ENCODE results near the gene SRD5A3. TPM values are rescaled to one million over a fixed set of nuclear protein-coding genes. Genes with fewer than 3 reads are reported as not detected.
A peak's percentile ranks its signal among the peaks of the same experiment; 100 is the strongest.

SRD5A3 gene
- total and polyA plus RNA-seq, 8 donors = 12.1 to 31.3 (median 15.7) TPM

DNA sequence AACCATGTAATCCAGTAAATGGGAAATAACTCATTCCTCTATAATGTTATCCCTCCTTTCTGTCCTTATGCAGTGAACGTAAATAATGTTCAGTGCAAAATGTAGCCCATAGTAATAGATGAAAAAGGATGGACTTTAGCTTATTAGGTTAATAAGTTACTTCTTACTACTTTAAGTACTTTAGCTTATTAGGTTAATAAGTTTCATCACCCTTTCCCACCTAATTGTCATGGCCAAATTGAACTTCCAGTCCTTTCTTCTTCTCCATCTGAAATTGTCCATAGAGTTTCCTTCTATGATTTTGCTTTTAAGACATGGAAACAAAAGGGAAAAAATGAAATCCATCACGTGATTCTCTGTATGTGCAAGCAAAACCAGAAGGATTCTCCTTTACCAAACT lies 34.5 kb downstream of the SRD5A3 start:
- intact Hi-C loops (cut with DNase I) = no loop called here
- Histone ChIP-seq H3K9me3 (no peaks in the 10 kb centered on the region), H3K36me3 (no peaks in the 10 kb centered on the region), H3K4me3 (no peak overlapping the region), H3K27ac (no peak overlapping the region), H3K27me3 (no peaks in the 10 kb centered on the region), H3K4me1 (no peaks in the 10 kb centered on the region)
- DNase-seq (no peak), ATAC-seq (no peak)
- TF ChIP-seq, protein P1, sequence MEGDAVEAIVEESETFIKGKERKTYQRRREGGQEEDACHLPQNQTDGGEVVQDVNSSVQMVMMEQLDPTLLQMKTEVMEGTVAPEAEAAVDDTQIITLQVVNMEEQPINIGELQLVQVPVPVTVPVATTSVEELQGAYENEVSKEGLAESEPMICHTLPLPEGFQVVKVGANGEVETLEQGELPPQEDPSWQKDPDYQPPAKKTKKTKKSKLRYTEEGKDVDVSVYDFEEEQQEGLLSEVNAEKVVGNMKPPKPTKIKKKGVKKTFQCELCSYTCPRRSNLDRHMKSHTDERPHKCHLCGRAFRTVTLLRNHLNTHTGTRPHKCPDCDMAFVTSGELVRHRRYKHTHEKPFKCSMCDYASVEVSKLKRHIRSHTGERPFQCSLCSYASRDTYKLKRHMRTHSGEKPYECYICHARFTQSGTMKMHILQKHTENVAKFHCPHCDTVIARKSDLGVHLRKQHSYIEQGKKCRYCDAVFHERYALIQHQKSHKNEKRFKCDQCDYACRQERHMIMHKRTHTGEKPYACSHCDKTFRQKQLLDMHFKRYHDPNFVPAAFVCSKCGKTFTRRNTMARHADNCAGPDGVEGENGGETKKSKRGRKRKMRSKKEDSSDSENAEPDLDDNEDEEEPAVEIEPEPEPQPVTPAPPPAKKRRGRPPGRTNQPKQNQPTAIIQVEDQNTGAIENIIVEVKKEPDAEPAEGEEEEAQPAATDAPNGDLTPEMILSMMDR (IDR thresholded peaks at IDR 0.05) = no peak

DNA sequence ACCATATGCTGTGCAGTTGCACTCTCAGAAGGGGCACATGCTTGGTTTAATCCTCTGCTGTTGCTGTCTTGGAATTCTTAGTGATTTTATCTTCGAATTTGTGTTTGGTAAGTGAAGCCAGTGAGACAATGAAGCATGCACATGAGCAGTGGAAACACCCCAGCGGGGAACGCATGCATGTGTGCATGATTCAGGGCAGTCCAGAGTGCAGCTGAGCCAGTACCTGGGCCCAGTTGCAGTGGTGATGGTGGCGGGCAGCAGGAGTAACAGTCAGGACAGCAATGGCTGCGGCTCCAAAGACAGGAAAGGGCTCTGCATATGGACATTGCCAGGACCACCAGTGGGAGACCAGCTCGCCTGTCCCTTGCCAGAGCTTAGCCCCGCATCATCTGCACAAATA lies 35.5 kb downstream of the SRD5A3 start:
- TF ChIP-seq, protein P1 (IDR thresholded peaks at IDR 0.05) = no peak
- DNase-seq = no peak
- H3K9me3 ChIP-seq = no peaks in the 10 kb centered on the region
- H3K4me3 ChIP-seq = no peak overlapping the region
- no peak overlapping the region for H3K27ac ChIP-seq
- H3K4me1 ChIP-seq = no peaks in the 10 kb centered on the region
- no peak for ATAC-seq
- no peaks in the 10 kb centered on the region for H3K36me3 ChIP-seq
- H3K27me3 ChIP-seq = no peaks in the 10 kb centered on the region
- intact Hi-C loops (cut with DNase I) = no loop called here

DNA sequence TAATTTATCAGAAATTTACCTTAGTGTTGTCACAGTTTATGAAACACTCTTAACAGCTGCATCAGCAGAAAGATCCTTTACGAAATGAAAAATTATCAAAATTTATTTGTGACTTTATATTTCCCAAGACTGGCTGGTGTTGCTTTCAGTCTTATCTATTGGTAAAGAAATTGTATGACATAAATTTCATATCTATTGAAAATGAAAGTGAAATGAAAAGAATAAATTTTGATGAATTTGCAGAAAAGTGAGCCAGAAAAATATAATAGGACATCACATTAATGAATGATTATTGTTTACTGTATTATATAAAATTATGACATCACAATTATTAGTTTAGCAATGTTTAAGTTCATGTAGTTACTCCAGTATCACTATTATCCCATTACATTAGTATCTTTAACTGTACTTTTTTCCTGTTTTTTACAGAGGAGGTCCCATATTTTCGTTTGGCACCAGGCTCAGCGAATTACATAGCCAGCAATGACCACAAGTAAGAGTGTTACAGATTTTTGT lies 36.5 kb downstream of the SRD5A3 start:
- H3K36me3 ChIP-seq = no peaks in the 10 kb centered on the region
- ATAC-seq = no peak
- intact Hi-C loops (cut with DNase I) = no loop called here
- no peak overlapping the region for H3K4me3 ChIP-seq
- H3K4me1 ChIP-seq = no peaks in the 10 kb centered on the region
- TF ChIP-seq, protein P1 (IDR thresholded peaks at IDR 0.05) = no peak
- no peaks in the 10 kb centered on the region for H3K9me3 ChIP-seq
- no peak for DNase-seq
- H3K27ac ChIP-seq = no peak overlapping the region
- no peaks in the 10 kb centered on the region for H3K27me3 ChIP-seq

DNA sequence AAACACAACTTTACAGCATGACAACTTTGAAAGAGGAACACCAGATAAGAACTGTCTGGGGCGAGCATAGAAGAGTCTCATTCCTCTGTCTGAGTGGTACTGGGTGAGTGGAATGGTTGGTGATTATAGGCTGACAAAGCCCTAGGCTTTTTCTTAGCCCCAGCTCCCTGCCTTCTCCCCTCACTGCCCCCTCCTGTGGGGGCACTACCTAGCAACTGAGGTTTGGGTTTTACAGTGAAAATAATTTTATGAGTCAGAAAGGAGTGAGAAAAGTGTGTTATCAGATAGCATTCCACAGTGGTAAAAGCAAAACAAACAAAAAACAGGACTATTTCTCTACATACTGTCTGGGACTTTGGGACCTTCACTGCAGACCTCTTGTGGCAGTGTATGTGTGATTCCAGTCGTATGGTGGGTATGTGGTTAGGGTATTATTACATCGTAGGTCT lies 39.2 kb downstream of the SRD5A3 start:
- peak; percentile 66 for ATAC-seq
- Histone ChIP-seq H3K27me3 (no peaks in the 10 kb centered on the region), H3K36me3 (no peaks in the 10 kb centered on the region), H3K4me3 (no peak overlapping the region), H3K9me3 (no peaks in the 10 kb centered on the region), H3K27ac (no peak overlapping the region), H3K4me1 (no peaks in the 10 kb centered on the region)
- TF ChIP-seq, protein P1 (IDR thresholded peaks at IDR 0.05) = no peak
- intact Hi-C loops (cut with DNase I) = no loop called here
- no peak for DNase-seq

DNA sequence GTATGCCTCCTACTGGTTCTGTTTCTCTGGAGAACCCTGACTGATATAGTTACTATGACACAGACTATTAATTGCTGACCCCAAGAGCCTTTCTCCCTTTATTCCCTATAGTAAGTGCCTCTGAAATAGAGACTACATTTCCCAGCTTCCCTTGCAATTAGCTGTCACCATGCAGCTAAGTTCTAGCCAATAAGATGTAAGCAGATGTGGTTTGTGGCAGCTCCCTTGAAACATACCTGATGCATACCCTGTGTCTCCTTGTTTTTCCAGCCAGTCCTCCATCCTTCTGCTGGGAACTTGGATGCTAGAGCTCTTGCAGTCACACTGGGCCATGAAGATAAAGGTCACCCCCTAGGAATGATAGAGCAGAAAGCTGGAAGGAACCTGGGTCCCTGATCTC lies 40.0 kb downstream of the SRD5A3 start:
- intact Hi-C loops (cut with DNase I) = no loop called here
- Histone ChIP-seq H3K4me1 (no peaks in the 10 kb centered on the region), H3K27me3 (no peaks in the 10 kb centered on the region), H3K27ac (no peak overlapping the region), H3K36me3 (no peaks in the 10 kb centered on the region), H3K4me3 (no peak overlapping the region), H3K9me3 (no peaks in the 10 kb centered on the region)
- no peak for DNase-seq
- ATAC-seq = peak; percentile 69
- TF ChIP-seq, protein P1 (IDR thresholded peaks at IDR 0.05) = no peak
